Right lobe of liver (tissue), 4 donors: Measurements from ENCODE around the gene HSPA1A.

Source experiments
- POLR2A ChIP-seq: fragments of 450-650 bp; IDR thresholded peaks from one replicate; pipeline ENCODE4 v1.6.1; 2017; ENCODE audit warnings: antibody characterized with exemption, mild to moderate bottlenecking
- TF ChIP-seq, protein P1 (sequence below), 4 donors: fragments of 200-600 bp in 3 of 4; fragments of 450-650 bp in 1 of 4; IDR thresholded peaks; one replicate each; pipeline versions ENCODE4 v1.5.1 to v1.8.0; 2016 to 2022; ENCODE audit warnings: antibody characterized with exemption in 4 of 4, mild to moderate bottlenecking in 2 of 4
- donor health status: DM: no; HTN: no; CAD: no.
- donor health status: DM: no; HTN: no; CAD: no.
- donor health status: DM: no; HTN: yes; CAD: no.

DNA sequence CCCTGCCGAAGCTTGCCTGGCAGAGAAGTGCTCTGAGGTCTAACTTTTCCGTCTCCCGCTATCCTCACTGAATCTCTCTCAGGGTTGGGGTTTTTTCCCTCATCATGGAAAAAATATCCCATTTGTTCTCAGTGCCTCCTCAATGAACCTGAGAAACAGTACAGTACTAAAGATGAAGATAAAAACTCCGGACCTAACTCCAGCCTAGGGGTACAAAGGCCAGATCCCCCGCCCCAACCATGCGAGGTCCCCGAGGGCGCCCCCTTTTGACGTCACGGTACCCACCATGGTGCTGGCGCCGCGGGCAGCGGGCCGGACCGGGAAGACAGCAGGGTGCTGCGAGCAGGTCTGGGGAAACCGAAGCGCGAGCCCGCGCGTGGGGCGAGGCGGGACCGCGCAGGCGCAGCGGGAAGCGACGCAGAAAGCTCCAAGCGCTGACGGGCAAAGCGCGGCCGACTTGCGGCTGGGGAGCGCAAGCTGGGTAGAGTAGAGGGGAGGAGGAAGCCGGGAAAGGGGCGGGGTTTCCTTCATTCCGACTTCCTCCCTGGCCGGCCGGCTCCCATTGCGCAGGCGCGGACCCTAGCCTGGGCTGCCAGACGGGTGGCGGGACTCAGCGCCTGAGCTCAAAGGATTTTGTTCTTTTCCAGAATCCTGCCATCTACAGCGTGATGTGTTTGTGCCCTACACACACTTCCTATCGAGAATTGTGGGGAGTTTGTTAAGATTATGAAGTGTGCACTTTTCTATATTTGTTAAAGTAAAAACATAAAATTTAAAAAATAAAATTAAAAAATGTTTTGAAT lies 8.7 kb upstream of the HSPA1A start, which contains the start of gene LSM2:
- TF ChIP-seq, protein P1, sequence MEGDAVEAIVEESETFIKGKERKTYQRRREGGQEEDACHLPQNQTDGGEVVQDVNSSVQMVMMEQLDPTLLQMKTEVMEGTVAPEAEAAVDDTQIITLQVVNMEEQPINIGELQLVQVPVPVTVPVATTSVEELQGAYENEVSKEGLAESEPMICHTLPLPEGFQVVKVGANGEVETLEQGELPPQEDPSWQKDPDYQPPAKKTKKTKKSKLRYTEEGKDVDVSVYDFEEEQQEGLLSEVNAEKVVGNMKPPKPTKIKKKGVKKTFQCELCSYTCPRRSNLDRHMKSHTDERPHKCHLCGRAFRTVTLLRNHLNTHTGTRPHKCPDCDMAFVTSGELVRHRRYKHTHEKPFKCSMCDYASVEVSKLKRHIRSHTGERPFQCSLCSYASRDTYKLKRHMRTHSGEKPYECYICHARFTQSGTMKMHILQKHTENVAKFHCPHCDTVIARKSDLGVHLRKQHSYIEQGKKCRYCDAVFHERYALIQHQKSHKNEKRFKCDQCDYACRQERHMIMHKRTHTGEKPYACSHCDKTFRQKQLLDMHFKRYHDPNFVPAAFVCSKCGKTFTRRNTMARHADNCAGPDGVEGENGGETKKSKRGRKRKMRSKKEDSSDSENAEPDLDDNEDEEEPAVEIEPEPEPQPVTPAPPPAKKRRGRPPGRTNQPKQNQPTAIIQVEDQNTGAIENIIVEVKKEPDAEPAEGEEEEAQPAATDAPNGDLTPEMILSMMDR (IDR thresholded peaks at IDR 0.05), result peak in 3 of 4 donors; percentile 7 to 31 (median 26)
- peak; percentile 85 for TF ChIP-seq POLR2A
